Thyroid gland (tissue), 4 donors: ENCODE data around the gene KIFC3. TPM values are rescaled to one million over a fixed set of nuclear protein-coding genes. Genes with fewer than 3 reads are reported as not detected.

Experiments used
- DNase-seq, 2 donors: peaks; one replicate each; pipeline ENCODE4 v3.0.0-alpha.2; 2019
- H3K27ac ChIP-seq, 3 donors: fragments of 200-600 bp; sonication (generic); 1 replicate in 2 of 3; 2 replicates in 1 of 3; pipeline ENCODE4 v1.5.1; 2016 to 2019; ENCODE audit warnings: mild to moderate bottlenecking in 1 of 3, moderate library complexity in 1 of 3
- H3K27me3 ChIP-seq: fragments of 200-600 bp; sonication (generic); one replicate; pipeline ENCODE4 v1.5.1; 2019
- H3K36me3 ChIP-seq, 2 donors: fragments of 200-600 bp; sonication (generic); one replicate each; pipeline ENCODE4 v1.5.1; 2016 to 2019
- H3K4me1 ChIP-seq, 2 donors: fragments of 200-600 bp; sonication (generic); one replicate each; pipeline ENCODE4 v1.5.1; 2017 to 2019
- H3K4me3 ChIP-seq, 3 donors: fragments of 200-600 bp; sonication (generic); replicated peaks in 1 of 3; 1 replicate in 2 of 3; 2 replicates in 1 of 3; pipeline ENCODE4 v1.5.1; 2016; ENCODE audit warnings: mild to moderate bottlenecking in 1 of 3
- H3K9me3 ChIP-seq: fragments of 200-600 bp; sonication (generic); one replicate; pipeline ENCODE4 v1.5.1; 2017
- CTCF ChIP-seq, 6 experiments: fragments of 200-600 bp in 3 of 6; fragments of 450-650 bp in 3 of 6; sonication (generic) in 3 of 6; IDR thresholded peaks; one replicate each; pipeline ENCODE4 v1.5.1; 2016 to 2019; ENCODE audit warnings: antibody characterized with exemption in 6 of 6, mild to moderate bottlenecking in 2 of 6, inconsistent platforms in 1 of 6, moderate library complexity in 1 of 6
- POLR2A ChIP-seq, 2 donors: fragments of 450-650 bp; IDR thresholded peaks; one replicate each; pipeline ENCODE4 v1.6.1; 2017; ENCODE audit warnings: antibody characterized with exemption in 2 of 2, mild to moderate bottlenecking in 2 of 2, moderate library complexity in 1 of 2
- WGBS, 2 donors: methylation state at CpG; one replicate each; pipeline ENCODE4 v1.1.5; 2017; 5-methylcytosine and 5-hydroxymethylcytosine counted together
- intact Hi-C: fragments of 100-400 bp; cut with DNase I; formaldehyde crosslinking; loops from one replicate; pipeline ENCODE4 v1.15.1; 2023
- total RNA-seq, 4 donors: library from RNA; depleted of rRNA; stranded (reverse); fragments of >200 nt; gene quantifications; one replicate each; pipeline ENCODE4 v1.2.3, GENCODE V29; 2016

Gene KIFC3
- total RNA-seq, 4 donors from 2014 or later = 88.8 to 153 (median 132) TPM

DNA sequence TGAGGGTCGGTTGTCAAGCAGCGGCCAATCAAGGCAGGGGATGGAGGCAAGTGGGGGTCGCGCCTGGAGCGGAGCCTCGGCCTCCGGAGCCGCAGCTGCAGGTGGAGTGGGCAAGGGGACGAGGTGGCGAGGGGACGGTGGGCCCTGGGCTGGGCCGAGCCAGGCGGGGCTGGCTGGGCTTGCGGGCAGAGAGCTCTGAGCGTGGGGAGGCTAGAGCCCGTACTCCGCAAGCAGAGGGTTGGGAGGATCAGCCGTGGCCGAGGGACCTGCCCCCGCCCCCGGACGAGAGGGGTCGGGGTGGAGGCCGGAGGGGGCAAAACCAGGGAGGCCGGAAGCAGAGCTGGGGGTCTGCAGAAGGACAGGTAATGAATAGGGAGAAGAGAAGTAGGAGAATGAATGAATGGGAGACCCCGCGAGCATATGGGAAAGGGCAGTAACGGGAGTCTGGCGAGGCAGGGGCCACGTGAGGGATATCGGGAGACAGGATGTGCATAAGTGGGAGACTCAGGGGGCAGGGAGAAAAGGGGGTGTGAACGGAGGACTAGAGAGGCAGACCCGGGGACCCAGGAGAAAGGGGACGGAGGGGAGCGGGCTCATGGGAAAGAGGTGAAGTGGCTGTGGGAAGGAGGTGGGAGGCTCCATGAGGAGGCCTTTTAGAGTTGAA lies 66.4 kb downstream of the KIFC3 start, which contains the start of gene KATNB1:
TSS of gene KATNB1 (plus strand) at position 16 of the 664 bp plus-strand sequence. CDS start 1,474 bp downstream, outside the sequence.
- Histone ChIP-seq H3K36me3 (no peaks in the 10 kb centered on the region), H3K9me3 (no peaks in the 10 kb centered on the region), H3K4me1 (peaks cover 20 to 21% of the 10 kb centered on the region in 2 donors), H3K27ac (peak within 1 kb of the TSS; percentile 56 to 78 (median 59)), H3K27me3 (no peaks in the 10 kb centered on the region), H3K4me3 (peak within 1 kb of the TSS; percentile 52 to 59 (median 58))
- no peak for TF ChIP-seq CTCF (IDR thresholded peaks at IDR 0.05)
- peak in 1 of 2 donors; percentile 6 for TF ChIP-seq POLR2A (IDR thresholded peaks at IDR 0.05)
- DNase-seq = no peak
- WGBS, 2 donors = 1 to 2% methylated on average over 31 to 35 of the region's 35 CpGs
- intact Hi-C loops = no loop called here

DNA sequence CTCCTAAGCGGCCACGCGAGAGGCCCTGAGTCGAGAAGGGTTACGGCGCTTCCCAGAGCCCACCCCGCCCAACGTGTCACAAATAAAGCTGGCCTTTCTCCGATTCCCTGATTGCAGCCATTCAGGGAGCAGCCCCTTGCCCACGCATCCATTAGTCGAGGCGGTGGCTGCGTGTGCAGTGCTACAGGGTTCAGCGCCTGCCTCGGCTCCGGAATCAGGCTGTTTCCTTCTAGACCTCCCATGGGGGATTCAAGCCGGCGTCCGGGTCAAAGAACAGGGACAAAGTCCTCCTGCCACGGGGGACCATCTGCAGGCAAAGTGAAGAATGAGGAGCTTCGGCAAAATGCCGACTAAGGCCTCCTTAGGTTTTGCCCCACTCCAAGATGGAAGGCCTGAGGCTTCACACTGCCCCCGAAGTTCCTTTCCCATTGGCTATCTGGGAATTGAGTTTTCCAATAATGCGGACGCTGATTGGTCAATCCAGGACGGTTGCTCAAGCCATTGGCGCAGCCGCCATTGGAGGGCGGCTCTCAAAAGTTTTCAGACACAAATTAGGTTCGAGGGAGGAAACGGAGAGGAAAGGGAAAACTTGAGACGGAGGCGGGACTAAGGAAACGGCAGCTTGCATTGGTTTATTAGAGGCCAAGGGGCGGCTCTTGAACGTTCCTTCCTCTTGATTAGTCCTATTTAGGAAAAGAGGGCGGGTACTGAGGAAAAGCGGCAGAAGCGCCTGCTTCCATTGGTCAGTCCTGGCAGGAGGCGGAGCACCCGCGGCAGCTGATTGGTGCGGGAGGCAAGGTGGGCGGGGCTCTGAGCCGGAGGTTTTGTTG lies 67.2 kb downstream of the KIFC3 start:
- Histone ChIP-seq H3K4me3 (peak overlapping the region; percentile 52 to 59 (median 58)), H3K4me1 (peaks cover 20 to 21% of the 10 kb centered on the region in 2 donors), H3K27ac (peak overlapping the region; percentile 41 to 78 (median 56)), H3K27me3 (no peaks in the 10 kb centered on the region), H3K9me3 (no peaks in the 10 kb centered on the region), H3K36me3 (no peaks in the 10 kb centered on the region)
- WGBS, 2 donors = 0% methylated on average over 34 to 36 of the region's 45 CpGs
- intact Hi-C loops = no loop called here
- peak; percentile 99 for DNase-seq
- no peak for TF ChIP-seq CTCF (IDR thresholded peaks at IDR 0.05)
- peak in 1 of 2 donors; percentile 68 for TF ChIP-seq POLR2A (IDR thresholded peaks at IDR 0.05)

- Histone ChIP-seq H3K4me3 (peak overlapping the region; percentile 36 to 58 (median 52)), H3K27ac (peak overlapping the region; percentile 41 to 78 (median 56)), H3K4me1 (peaks cover 20 to 21% of the 10 kb centered on the region in 2 donors), H3K36me3 (no peaks in the 10 kb centered on the region), H3K9me3 (no peaks in the 10 kb centered on the region), H3K27me3 (no peaks in the 10 kb centered on the region)
- no peak for DNase-seq
- TF ChIP-seq POLR2A (IDR thresholded peaks at IDR 0.05) (no peak), CTCF (IDR thresholded peaks at IDR 0.05) (no peak)
- 64 to 72% methylated on average over 16 to 19 of the region's 20 CpGs for WGBS, 2 donors
- intact Hi-C loops = no loop called here
These were observed 67.9 kb downstream of the KIFC3 start for GRCh38 chr16:57734308-57734924.

DNA sequence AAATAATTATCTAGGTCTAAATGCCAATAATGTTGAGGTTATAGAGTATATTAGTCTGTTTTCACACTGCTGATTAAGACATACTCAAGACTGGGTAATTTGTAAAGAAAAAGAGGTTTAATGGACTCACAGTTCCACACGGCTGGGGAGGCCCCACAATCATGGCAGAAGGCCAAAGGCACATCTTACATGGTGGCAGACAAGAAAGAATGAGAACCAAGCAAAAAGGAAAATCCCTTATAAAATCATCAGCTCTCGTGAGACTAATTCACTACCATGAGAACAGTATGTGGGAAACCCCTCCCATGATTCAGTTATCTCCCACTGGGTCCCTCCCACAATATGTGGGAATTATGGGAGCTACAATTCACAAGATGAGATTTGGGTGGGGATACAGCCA lies 69.6 kb downstream of the KIFC3 start:
- no peak for DNase-seq
- H3K4me1 ChIP-seq = peaks cover 20 to 21% of the 10 kb centered on the region in 2 donors
- H3K27ac ChIP-seq = no peak overlapping the region
- H3K36me3 ChIP-seq = no peaks in the 10 kb centered on the region
- WGBS, 2 donors = 68 to 75% methylated on average over 2 of the region's 2 CpGs
- no peak for TF ChIP-seq POLR2A (IDR thresholded peaks at IDR 0.05)
- TF ChIP-seq CTCF (IDR thresholded peaks at IDR 0.05) = no peak
- intact Hi-C loops = no loop called here
- no peaks in the 10 kb centered on the region for H3K27me3 ChIP-seq
- no peaks in the 10 kb centered on the region for H3K9me3 ChIP-seq
- no peak overlapping the region for H3K4me3 ChIP-seq
